Progenitor cell of endocrine pancreas (in vitro differentiated cells): ENCODE measurements around the gene CUL1. TPM values are rescaled to one million over a fixed set of nuclear protein-coding genes. Genes with fewer than 3 reads are reported as not detected.

Experiments
- DNase-seq: peaks from one replicate; pipeline ENCODE4 v3.0.0; 2021; ENCODE audit warnings: low spot score; ENCODE audit not compliant: unreplicated experiment
- H3K27ac Mint-ChIP-seq: 2 replicates; pipeline ENCODE4 v1.8.0; 2021; ENCODE audit warnings: mild to moderate bottlenecking, moderate library complexity, mixed read lengths
- H3K27me3 Mint-ChIP-seq: 2 replicates; pipeline ENCODE4 v1.8.0; 2021; ENCODE audit warnings: mixed read lengths
- H3K36me3 Mint-ChIP-seq: 2 replicates; pipeline ENCODE4 v1.8.0; 2022; ENCODE audit warnings: mixed read lengths; ENCODE audit not compliant: insufficient read depth
- H3K4me1 Mint-ChIP-seq: 2 replicates; pipeline ENCODE4 v1.8.0; 2021; ENCODE audit warnings: low read depth, mixed read lengths
- H3K4me3 Mint-ChIP-seq: 2 replicates; pipeline ENCODE4 v1.8.0; 2021; ENCODE audit warnings: low read depth, mild to moderate bottlenecking, moderate library complexity, mixed read lengths
- H3K9me3 Mint-ChIP-seq: 2 replicates; pipeline ENCODE4 v1.8.0; 2021; ENCODE audit warnings: low read depth, mixed read lengths
- total RNA-seq: library from RNA; stranded (reverse); gene quantifications from 2 replicates; pipeline ENCODE4 v1.2.1, GENCODE V29; 2021
- TF ChIP-seq, protein P1 (sequence below): fragments of 200-600 bp; sonication (generic); IDR thresholded peaks from one replicate; pipeline ENCODE4 v1.5.0; 2021; ENCODE audit warnings: antibody characterized with exemption, mild to moderate bottlenecking; ENCODE audit not compliant: unreplicated experiment

The CUL1 gene
- total RNA-seq, 1 donor from 2014 or later: 58.9 TPM

DNA sequence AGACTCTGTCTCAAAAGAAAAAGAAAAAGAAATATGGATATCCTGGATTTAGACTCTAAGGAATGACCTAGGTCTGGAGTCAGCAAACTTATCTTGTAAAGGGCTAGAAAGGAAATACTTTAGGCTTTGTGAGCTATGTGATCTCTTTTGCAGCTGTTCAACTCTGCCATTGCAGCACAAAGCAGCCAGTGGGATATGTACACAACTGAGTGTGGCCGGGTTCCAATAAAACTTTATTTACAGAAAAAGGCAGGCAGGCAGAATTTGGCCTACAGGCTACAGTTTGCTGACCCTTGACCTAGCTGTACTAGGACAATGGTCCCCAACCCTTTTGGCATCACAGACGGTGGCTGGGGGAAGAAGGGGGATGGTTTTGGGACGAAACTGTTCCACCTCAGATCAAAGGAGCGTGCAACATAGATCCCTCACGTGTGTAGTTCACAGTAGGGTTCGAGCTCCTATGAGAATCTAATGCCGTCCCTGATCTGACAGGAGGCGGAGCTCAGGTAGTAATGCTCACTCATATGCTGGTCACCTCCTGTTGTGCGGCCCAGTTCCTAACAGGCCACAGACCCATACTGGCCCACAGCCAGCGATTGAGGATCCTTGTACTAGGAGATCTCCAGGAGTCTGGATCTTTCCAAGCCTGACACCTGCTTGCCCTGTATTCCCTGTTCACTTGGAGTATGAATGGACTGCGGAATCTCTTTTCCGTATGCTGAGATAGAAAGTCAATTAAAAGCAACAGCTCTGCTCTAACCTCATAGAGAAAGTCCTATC is 63.0 kb downstream of the CUL1 start:
- Mint-ChIP-seq H3K9me3 (no peaks in the 10 kb centered on the region), H3K4me3 (no peak overlapping the region), H3K4me1 (no peaks in the 10 kb centered on the region), H3K36me3 (peaks cover 25% of the 10 kb centered on the region), H3K27me3 (no peaks in the 10 kb centered on the region), H3K27ac (no peak overlapping the region)
- no peak for DNase-seq
- TF ChIP-seq, protein P1, sequence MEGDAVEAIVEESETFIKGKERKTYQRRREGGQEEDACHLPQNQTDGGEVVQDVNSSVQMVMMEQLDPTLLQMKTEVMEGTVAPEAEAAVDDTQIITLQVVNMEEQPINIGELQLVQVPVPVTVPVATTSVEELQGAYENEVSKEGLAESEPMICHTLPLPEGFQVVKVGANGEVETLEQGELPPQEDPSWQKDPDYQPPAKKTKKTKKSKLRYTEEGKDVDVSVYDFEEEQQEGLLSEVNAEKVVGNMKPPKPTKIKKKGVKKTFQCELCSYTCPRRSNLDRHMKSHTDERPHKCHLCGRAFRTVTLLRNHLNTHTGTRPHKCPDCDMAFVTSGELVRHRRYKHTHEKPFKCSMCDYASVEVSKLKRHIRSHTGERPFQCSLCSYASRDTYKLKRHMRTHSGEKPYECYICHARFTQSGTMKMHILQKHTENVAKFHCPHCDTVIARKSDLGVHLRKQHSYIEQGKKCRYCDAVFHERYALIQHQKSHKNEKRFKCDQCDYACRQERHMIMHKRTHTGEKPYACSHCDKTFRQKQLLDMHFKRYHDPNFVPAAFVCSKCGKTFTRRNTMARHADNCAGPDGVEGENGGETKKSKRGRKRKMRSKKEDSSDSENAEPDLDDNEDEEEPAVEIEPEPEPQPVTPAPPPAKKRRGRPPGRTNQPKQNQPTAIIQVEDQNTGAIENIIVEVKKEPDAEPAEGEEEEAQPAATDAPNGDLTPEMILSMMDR: no peak

DNA sequence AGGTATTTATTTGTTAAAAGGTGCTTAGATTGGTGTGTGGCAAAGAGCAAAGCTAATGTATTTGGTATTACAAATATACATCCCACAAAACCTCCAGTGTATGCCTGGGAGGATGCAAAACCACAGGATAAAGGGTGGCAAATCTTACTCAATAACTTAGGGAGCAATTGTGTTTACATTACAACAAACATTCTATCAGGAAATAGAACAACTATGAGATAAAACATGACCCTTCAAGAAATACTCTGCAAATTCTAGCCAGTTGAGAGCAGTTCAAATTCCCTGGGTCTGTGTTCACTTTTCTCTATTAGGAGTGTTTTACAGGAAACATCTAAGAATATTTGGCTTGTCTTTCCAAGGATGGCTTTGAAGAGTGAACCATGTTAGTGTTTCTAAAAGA is 64.9 kb downstream of the CUL1 start:
- Mint-ChIP-seq H3K36me3 (peaks cover 20% of the 10 kb centered on the region), H3K27ac (no peak overlapping the region), H3K9me3 (no peaks in the 10 kb centered on the region), H3K4me3 (no peak overlapping the region), H3K27me3 (no peaks in the 10 kb centered on the region), H3K4me1 (no peaks in the 10 kb centered on the region)
- DNase-seq: no peak
- TF ChIP-seq, protein P1: no peak

DNA sequence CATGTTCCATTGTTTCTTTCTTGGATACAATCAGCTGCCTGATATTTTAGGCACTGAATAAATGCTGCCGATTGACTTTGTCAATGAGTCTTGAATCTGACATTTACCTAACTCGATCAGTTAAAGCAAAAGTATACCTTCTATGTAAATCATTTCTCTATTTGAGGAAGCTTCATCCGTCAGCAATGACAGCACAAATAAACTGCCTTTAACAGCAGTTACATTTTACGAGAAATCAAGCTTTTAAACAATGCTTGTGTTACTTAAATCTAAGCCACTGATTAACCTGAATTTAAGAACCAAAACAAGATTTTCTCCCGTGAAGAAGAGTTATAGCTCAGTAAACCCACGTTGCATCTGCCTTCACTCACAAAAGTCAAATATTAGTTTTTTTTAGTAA is 71.3 kb downstream of the CUL1 start:
- Mint-ChIP-seq H3K27ac (no peak overlapping the region), H3K9me3 (no peaks in the 10 kb centered on the region), H3K4me3 (no peak overlapping the region), H3K27me3 (no peaks in the 10 kb centered on the region), H3K36me3 (peaks cover 8% of the 10 kb centered on the region), H3K4me1 (peaks cover 5% of the 10 kb centered on the region)
- DNase-seq: no peak
- TF ChIP-seq, protein P1: no peak

DNA sequence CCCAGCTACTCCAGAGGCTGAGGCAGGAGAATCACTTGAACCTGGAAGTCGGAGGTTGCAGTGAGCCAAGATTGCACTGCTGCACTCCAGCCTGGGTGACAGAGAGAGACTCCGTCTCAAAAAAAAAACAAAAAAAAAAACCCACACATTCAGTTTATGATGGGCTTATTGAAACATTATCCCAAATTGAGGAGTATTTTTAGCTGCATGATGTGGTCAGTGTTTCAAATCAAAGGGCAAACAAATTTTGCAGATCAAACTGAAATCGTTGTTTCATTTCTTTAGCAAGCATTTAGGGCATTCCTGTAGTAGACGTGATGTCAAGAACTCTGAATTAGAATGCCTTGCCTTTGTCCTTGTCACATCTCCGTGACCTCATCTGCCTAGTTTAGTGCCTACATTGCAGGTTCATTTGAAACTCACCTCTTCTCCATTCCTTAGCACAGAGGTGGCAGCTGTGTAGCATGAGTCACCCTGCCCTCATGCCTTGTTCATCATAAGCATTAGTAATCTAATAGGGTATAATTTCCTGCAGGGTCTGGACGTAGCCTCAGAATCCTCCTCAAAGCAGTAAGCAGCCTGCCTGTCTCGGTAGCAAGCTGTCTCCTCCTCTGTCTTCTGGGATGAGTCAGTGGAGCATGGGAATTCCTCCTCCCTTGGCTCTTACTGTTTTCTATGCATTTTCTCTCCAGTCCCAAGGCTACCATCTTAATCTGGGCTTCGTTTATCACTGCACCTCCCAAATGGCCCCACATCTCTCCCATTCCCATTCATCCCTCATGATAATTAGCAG is 73.8 kb downstream of the CUL1 start:
- Mint-ChIP-seq H3K4me3 (no peak overlapping the region), H3K27ac (no peak overlapping the region), H3K36me3 (peaks cover 10% of the 10 kb centered on the region), H3K9me3 (no peaks in the 10 kb centered on the region), H3K27me3 (no peaks in the 10 kb centered on the region), H3K4me1 (peaks cover 5% of the 10 kb centered on the region)
- DNase-seq: no peak
- TF ChIP-seq, protein P1: no peak

DNA sequence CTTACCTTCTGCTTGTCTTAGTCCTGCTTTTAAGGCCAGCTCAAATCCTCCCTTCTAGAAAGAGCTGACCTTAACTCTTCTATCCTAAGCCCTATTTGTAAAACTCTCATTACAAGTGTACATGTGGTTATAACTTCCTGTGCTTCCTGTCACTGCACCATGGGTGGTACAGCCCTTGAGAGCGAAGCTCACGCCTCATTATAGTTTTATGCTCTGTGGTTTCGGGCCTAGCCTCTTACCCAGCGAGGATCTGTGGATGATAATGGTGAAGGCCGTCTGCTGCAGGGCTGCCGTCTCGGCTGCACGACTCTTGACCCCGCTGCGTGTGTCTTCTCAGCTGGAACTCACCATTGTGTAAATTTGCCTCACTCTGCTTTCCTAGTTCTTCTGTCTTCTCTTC is 74.6 kb downstream of the CUL1 start:
- Mint-ChIP-seq H3K27me3 (no peaks in the 10 kb centered on the region), H3K4me3 (no peak overlapping the region)
- TF ChIP-seq, protein P1: no peak

More for the DNA sequence above, 74.6 kb downstream of the CUL1 start:
- Mint-ChIP-seq H3K4me1 (peaks cover 5% of the 10 kb centered on the region), H3K36me3 (peaks cover 10% of the 10 kb centered on the region), H3K27ac (no peak overlapping the region), H3K9me3 (no peaks in the 10 kb centered on the region)
- no peak for DNase-seq
